GM12892 (cell line): ENCODE data around the gene TRRAP.

Experiments used
- DNase-seq: peaks from one replicate; pipeline ENCODE4 v3.0.0; 2011; ENCODE audit not compliant: insufficient read length
- FAIRE-seq: peaks from 2 replicates; lab custom pipeline; 2011; peaks lifted over from hg19 to GRCh38; lab: Jason Lieb, UNC
- POLR2A ChIP-seq: IDR thresholded peaks from 2 replicates; pipeline ENCODE4 v1.6.1; 2011; ENCODE audit warnings: low read depth, low read length, control low read depth
- POLR2AphosphoS5 ChIP-seq: IDR thresholded peaks from 2 replicates; pipeline ENCODE4 v1.6.1; 2011; ENCODE audit warnings: low read depth, low read length, control low read depth
- TAF1 ChIP-seq: IDR thresholded peaks from 2 replicates; pipeline ENCODE4 v1.6.1; 2011; ENCODE audit warnings: low read depth, mild to moderate bottlenecking, control low read depth, low read length, borderline replicate concordance

The TRRAP gene

DNA sequence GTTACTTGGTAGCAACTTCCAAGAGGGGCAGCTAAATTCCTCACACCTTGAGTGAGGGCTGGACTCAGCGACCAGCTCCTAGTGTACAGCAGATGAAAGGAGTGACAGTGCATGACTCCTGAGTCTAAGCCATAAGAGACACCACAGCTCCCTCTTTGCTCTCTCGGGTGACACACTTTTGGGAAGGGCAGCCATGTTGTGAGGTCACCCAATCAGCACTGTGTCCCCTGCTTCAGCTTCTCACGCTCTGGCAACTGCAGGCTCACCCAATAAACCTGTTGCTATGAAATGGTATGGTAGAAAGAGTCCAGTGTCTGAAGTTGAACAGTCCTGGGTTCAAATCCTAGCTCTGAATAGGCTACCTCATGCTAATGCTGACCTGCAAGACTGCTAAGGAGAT, 29.4 kb upstream of the TRRAP start:
- no peak for DNase-seq
- no peak for FAIRE-seq
- TF ChIP-seq POLR2AphosphoS5 (no peak), POLR2A (no peak), TAF1 (no peak)

DNA sequence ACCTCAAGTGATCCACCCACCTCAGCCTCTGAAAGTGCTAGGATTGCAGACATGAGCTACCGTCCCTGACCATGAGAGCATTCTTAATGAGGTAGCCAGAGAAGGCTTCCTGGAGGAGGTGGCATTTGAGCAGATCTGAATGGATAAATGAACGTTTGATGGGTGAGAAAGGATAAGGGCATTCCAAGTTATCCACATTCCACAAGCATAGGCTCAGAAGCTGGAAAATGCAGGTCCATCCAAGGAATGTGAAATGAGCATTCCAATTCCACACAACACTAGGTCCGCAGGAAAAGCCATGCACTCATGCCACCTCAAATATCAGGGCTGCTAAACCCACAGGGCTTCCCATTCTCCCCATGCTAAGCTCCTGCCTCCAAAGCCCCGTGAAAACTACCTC, 25.5 kb upstream of the TRRAP start:
- no peak for FAIRE-seq
- TF ChIP-seq POLR2A = no peak
- no peak for TF ChIP-seq POLR2AphosphoS5
- no peak for TF ChIP-seq TAF1
- no peak for DNase-seq

- DNase-seq (no peak), FAIRE-seq (no peak)
- TF ChIP-seq POLR2AphosphoS5 = no peak
- no peak for TF ChIP-seq POLR2A
- no peak for TF ChIP-seq TAF1
Measured at GRCh38 chr7:98855610-98856422, 22.5 kb upstream of the TRRAP start.

- no peak for DNase-seq
- FAIRE-seq = no peak
- TF ChIP-seq POLR2A (no peak), POLR2AphosphoS5 (no peak), TAF1 (no peak)
Measured at GRCh38 chr7:98860071-98860470, 18.3 kb upstream of the TRRAP start.

GRCh38 chr7:98862203-98862602, 16.1 kb upstream of the TRRAP start:
- no peak for FAIRE-seq
- no peak for TF ChIP-seq POLR2A
- no peak for TF ChIP-seq TAF1
- no peak for DNase-seq

DNA sequence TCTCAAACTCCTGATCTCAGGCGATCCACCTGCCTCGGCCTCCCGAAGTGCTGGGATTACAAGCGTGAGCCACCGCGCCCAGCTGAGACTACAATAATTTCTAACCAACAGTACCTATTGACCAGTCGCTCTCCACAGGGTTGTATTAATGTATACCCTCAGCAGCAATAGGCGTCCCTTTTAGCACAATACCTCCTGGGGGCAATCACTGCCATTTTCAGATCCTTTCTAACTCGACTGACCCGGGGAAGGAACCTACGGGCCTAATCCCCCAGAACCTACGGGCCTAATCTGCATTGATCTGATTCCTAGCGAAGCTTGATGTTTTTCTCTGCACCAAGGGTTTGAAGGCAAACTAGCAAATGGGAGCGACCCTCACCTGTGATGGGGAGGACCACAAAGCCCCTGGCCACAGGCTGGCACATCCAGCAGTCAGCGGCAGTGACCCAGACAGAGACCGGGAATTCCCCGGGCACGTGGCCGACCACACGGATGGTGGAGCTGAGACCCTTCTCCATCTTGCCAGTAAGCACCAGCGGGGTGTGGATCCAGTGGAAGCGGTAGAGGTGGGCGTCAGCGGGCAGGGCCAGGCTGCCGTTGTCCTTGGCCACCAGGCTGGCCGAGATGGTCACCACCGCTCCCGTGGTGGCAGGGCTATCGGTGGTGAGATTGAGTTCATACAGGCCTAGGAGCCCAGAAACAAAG, 15.5 kb upstream of the TRRAP start:
- TF ChIP-seq POLR2AphosphoS5 (no peak), TAF1 (no peak), POLR2A (no peak)
- DNase-seq (no peak), FAIRE-seq (no peak)

- no peak for FAIRE-seq
- TF ChIP-seq POLR2A = no peak
- no peak for TF ChIP-seq POLR2AphosphoS5
- no peak for TF ChIP-seq TAF1
- DNase-seq = no peak
Measured at GRCh38 chr7:98863601-98864000, 14.7 kb upstream of the TRRAP start.

GRCh38 chr7:98864731-98865453, 13.4 kb upstream of the TRRAP start:
- DNase-seq = no peak
- no peak for FAIRE-seq
- TF ChIP-seq POLR2A = no peak

- FAIRE-seq (no peak), DNase-seq (no peak)
- TF ChIP-seq TAF1 (no peak), POLR2AphosphoS5 (no peak), POLR2A (no peak)
Measured at GRCh38 chr7:98866351-98866750, 12.0 kb upstream of the TRRAP start.

GRCh38 chr7:98866765-98867164, 11.6 kb upstream of the TRRAP start:
- no peak for FAIRE-seq
- TF ChIP-seq POLR2A = no peak
- no peak for TF ChIP-seq TAF1
- no peak for TF ChIP-seq POLR2AphosphoS5
- DNase-seq = no peak

DNA sequence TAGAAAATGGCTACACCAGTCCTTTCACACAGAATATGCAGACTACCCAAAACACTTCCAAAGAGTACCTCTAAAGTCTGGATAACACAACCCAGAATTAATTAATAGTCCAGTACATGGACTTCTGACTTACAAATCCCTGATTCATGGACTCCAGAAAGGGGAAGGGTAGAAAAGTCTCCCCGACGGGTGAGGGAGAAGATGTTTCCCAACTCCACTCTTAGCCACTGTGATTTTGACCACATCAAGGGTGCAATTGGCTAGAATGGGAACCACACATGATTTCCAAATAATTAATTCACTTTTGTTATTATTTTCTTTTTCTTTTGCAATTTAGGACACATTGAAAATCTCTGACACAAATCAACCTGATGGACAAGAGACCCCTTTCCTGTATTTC, 9.9 kb upstream of the TRRAP start:
- FAIRE-seq (no peak), DNase-seq (no peak)
- TF ChIP-seq POLR2AphosphoS5 (no peak), POLR2A (no peak), TAF1 (no peak)
